Measurements from ENCODE around the gene IYD. TPM values are rescaled to one million over a fixed set of nuclear protein-coding genes. Genes with fewer than 3 reads are reported as not detected.
"Not testable (repeated sequence)": the region's sequence is repeated elsewhere in the genome, so short reads cannot be mapped to it uniquely, and the experiment has no call there.

IYD gene
- polyA plus RNA-seq, 3 donors: 0.04 to 0.12 TPM; not detected in 1

DNA sequence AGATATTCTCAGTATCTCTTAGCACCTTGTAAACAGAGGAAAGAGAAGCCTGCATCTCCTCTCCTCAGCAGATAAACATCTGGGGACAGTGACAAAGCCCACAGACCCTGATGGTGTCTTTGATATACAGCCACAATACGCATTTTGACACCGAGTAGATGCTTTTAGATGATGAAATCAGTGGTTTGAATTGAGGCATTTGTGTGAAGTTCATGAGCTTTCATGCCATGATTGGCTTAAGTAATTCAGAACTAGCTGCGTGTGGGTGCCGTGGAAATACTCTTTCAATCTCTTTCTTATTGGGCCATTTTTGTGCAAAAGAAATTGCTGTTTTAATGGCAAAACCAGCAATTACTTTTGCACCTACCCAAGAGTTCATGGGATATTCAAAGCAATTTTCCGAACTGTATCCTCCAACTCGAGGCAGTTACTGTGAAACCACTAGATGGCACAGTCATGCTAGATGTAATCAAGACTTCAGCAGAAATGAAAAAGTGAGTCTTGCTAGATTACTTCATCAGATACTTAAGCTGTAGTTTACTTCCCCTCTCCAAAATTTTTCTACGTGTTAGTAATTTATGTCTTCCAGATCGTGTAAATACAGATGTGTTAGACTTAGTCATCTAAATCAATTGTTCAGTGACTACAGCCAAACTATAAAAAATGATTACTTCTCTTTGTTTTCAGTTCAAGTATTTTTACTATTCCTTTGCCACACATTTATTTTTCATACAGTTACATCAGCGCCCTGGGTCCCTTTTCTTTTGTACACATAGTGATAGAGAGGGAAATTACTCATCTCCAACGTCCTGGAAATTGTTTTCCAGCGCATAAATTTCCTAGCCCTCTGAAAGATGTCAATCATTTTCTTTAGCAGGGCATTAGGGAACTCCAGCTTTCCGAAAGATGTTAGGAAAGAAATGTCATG is 49.4 kb downstream of the IYD start:
- H3K27ac ChIP-seq (ENCODE audit: low read depth, low read length): no peak overlapping the region
- 5 to 8% (median 6%) methylated on average over 12 of the region's 12 CpGs for WGBS, 3 donors

DNA sequence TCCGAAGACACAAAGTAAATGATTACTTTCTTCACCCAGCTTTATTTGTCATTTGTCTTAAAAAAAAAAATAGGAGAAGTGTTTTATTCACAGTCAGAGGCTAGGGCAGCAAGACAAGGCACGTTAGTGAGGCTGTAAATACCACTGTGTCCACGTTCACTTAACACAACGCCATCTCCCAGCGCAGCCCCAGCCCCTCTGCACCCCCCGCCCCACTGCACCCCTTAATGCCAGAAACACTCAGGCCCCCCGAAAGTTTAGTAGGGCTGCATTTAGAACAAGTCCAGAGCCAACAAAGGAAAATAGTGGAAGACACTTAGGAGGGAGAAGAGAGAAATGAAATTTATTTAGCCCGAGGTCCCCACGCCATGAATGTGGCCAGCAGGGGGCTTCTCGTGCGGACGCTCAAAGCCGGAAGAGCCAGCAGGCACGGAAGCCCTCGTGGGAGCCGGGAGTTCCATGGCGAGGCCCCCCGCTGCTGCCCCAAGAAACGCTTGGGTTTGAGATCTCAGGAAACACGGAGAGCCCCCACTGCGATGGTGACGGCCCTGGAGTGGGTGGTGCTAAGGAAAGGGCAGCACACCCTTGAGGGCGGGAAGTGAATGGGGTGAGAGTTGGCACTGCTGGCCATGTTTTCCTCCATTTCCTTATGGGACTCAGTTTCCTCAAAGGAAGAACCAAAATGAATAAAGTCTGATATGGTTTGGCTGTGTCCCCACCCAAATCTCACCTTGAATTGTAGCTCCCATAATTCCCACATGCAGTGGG is 50.2 kb downstream of the IYD start:
- H3K27ac ChIP-seq (ENCODE audit: low read depth, low read length): no peak overlapping the region
- 5 to 6% (median 5%) methylated on average over 23 of the region's 23 CpGs for WGBS, 3 donors

DNA sequence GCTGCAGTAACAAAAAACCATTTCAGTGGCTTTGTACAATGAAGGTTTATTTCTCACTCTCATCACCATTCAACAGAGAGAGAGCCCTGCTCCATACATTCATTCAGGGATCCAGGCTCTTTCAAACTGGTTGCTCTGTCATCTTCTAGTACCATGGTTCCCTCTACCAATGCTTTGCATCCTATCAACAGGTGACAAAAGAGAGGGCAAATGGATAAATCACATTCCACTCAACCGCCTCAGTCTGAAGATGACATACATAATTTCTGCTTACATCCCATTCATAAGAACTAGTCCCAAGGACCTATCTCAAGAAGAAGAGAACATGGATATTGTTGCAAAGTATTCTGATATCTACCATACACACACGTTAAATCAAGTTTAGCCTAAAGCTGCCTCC is 51.6 kb downstream of the IYD start:
- no peak overlapping the region for H3K27ac ChIP-seq (ENCODE audit: low read depth, low read length)
- 97 to 100% (median 97%) methylated on average over 2 of the region's 2 CpGs for WGBS, 3 donors

- H3K27ac ChIP-seq (ENCODE audit: low read depth, low read length): no peak overlapping the region
- WGBS, 3 donors: 58 to 79% (median 63%) methylated on average over 3 of the region's 3 CpGs
These were observed 52.1 kb downstream of the IYD start for GRCh38 chr6:150420926-150421325.

DNA sequence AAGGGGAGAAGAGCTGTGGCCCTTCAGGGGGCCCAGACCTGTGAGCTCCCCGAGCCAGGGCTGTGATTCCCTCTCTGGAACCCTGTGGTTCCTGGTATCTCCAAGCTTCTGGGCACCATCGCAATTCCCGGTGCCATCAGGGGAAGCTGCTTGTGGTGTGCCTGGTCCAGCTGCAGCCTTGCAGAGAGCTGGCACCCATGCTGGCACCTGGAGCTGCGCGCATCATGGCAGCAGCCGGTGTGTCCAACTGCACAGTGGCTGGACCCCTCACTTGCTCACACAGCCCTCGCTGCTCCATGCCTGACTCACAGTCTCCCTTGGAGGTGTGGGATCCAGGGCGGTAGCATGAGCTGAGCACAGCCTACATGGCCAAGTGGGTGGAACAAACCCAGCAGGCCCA is 56.7 kb downstream of the IYD start:
- H3K27ac ChIP-seq (ENCODE audit: low read depth, low read length): no peak overlapping the region
- WGBS, 3 donors: 92 to 96% (median 95%) methylated on average over 8 of the region's 8 CpGs

DNA sequence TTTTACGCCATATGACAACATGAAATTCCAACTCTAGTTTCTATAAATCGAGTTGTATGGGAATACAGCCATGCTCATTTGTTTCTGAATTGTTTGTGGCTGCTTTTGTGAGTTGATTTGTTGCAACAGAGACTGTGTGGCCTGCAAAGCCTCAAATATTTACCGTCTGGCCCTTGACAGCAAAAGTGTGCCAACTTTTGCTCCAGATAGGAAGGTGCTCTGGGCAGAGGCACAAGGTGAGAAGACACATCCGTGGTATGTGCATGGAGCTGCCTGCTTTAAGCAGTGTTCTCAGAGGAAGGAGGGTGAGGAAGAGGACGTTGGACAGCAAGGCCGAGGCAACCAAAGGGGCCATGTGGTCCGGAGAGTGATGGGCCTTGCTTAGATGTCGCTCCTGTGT is 57.4 kb downstream of the IYD start:
- no peak overlapping the region for H3K27ac ChIP-seq (ENCODE audit: low read depth, low read length)
- 50 to 79% (median 78%) methylated on average over 8 of the region's 8 CpGs for WGBS, 3 donors

GRCh38 chr6:150427037-150427602 is 58.3 kb downstream of the IYD start:
- WGBS, 3 donors: 60 to 80% (median 64%) methylated on average over 6 of the region's 6 CpGs
- no peak overlapping the region for H3K27ac ChIP-seq (ENCODE audit: low read depth, low read length)

DNA sequence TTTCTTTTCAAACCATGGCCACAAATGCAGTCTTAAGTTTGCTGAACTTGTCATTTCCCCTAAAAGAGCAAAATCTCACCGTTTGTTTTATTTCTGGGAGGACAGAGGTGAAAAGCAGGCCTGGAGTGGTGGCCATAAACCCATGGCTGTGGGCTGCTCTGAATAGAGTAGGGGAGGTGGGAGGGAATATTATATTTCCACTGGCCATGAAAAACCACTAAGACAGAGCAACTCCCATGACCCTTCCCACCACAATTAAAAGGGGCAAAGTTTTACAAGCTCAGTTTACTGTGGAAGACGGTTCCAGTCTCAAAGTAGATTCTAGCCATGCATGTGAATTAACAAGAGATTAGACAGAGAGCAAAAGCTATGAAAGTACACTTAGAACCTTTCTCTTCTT is 59.0 kb downstream of the IYD start:
- 85 to 95% (median 93%) methylated on average over 2 of the region's 2 CpGs for WGBS, 3 donors

DNA sequence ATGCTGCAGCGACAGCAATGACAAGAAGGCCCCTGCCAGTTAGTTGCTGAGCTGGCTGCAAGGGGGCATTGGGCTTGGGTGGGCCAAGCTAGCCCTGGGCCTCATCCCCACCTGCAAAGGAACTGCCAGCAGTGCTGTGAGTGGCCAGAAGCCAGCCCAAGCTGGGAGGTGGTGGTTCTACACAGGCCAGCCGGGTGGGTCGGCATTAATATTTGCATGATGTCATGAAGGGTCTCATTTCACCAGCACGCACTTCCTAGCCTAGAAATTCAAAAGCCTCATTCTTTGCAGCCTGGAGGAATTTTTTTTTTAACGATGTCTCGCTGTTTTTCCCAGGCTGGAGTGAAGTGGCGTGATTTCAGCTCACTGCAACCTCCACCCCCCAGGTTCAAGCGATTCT is 62.0 kb downstream of the IYD start:
- H3K27ac ChIP-seq (ENCODE audit: low read depth, low read length): no peak overlapping the region
- WGBS, 3 donors: 89 to 93% (median 91%) methylated on average over 8 of the region's 8 CpGs

More for the DNA sequence above, 59.0 kb downstream of the IYD start:
- H3K27ac ChIP-seq (ENCODE audit: low read depth, low read length): no peak overlapping the region

DNA sequence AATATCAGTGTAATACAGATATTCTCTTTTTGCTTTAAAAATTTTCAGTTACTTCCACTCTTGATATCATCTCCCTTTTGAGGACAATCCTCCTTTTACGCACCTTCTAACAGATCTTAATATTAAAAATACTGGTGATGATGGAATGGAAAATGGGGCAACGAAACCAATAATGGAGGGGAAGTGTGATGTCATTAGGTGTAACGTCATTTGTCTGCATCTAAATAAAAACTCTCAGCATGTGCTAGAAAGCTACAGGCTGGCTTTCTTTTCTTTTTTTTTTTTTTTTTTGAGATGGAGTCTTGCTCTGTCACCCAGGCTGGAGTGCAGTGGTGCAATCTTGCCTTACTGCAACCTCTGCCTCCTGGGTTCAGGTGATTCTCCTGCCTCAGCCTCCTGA is 66.5 kb downstream of the IYD start:
- 89 to 94% (median 92%) methylated on average over 3 of the region's 3 CpGs for WGBS, 3 donors
- no peak overlapping the region for H3K27ac ChIP-seq (ENCODE audit: low read depth, low read length)

DNA sequence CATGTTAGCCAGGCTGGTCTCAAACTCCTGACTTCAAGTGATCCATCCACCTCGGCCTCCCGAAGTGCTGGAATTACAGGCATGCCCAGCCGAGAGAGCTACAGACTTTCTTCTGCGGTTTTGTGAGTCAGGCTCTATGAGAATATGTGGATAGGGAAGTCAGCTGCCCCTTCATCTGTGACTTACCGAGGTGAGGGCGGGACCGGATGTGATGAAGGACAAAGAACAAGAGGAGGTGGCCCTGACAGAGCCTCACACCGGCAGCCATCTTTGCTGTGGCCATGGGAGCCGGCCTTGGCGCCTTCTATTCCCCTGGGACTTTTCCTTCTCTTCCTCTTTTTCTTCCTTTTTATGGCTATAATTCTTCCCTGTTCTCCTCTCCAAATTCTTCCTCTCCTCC is 67.0 kb downstream of the IYD start:
- 72 to 86% (median 80%) methylated on average over 10 of the region's 10 CpGs for WGBS, 3 donors
- no peak overlapping the region for H3K27ac ChIP-seq (ENCODE audit: low read depth, low read length)

DNA sequence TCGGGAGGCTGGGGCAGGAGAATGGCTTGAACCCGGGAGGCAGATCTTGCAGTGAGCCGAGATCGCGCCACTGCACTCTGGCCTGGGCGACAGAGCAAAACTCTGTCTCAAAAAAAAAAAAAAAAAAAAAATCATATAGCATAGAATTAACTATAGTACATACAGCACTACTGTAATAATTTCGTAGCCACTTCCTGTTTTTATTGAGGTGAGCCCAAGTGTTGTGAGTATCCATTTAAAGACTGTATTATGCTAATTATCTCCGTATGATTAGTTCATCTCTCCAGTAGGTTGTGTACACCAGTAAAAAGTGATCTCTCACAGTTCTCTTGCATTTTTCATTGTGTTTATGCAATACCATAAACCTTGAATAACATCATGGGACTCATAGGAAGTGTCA is 70.6 kb downstream of the IYD start:
- WGBS, 3 donors: 91 to 98% (median 92%) methylated on average over 8 of the region's 8 CpGs
- H3K27ac ChIP-seq (ENCODE audit: low read depth, low read length): no peak overlapping the region

GRCh38 chr6:150443621-150444020 is 74.8 kb downstream of the IYD start:
- 44 to 77% (median 64%) methylated on average over 5 of the region's 5 CpGs for WGBS, 3 donors
- H3K27ac ChIP-seq (ENCODE audit: low read depth, low read length): no peak overlapping the region

DNA sequence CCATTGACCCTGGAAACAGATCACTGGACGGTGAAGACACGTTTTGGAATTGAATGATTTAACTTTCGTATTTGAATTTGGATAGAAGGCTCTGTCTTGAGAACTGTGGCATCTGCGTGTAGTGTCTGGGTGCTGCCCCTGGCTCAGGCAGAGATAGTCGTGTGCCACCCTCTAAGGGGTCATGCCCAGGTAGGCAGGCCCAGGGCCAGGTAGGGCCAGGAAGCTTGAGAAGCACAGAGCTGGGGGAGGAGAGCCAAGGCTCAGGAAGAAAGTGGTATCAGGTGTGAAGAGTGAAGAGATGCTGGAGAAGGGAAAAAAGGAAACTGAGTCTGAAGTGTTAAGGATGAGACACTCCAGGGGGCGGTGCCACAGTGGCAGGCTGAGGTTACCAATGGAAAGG is 75.5 kb downstream of the IYD start:
- 75 to 81% (median 76%) methylated on average over 6 of the region's 6 CpGs for WGBS, 3 donors
- H3K27ac ChIP-seq (ENCODE audit: low read depth, low read length): no peak overlapping the region

DNA sequence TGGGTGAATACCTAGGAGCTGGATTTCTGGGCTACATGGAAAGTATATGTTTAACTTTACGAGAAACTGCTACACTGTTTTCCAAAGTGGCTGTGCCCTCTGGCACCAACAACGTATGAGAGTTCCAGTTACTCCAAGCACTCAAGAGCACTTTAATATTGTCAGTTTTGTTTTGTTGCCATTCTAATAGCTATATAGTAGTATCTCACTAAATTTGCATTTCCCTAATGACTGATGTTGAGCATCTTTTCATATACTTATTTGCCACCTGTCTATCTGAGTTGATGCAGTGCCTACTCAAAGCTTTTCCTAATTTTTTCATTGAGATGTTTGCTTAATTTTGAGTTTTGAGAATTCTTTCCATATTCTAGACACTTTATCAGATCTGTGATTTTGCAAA is 76.7 kb downstream of the IYD start:
- WGBS, 3 donors: 89 to 98% (median 96%) methylated on average over 2 of the region's 2 CpGs
- H3K27ac ChIP-seq (ENCODE audit: low read depth, low read length): no peak overlapping the region

- no peak overlapping the region for H3K27ac ChIP-seq (ENCODE audit: low read depth, low read length)
- 84 to 97% (median 92%) methylated on average over 1 of the region's 1 CpG for WGBS, 3 donors
These were observed 79.4 kb downstream of the IYD start for GRCh38 chr6:150448221-150448620.

DNA sequence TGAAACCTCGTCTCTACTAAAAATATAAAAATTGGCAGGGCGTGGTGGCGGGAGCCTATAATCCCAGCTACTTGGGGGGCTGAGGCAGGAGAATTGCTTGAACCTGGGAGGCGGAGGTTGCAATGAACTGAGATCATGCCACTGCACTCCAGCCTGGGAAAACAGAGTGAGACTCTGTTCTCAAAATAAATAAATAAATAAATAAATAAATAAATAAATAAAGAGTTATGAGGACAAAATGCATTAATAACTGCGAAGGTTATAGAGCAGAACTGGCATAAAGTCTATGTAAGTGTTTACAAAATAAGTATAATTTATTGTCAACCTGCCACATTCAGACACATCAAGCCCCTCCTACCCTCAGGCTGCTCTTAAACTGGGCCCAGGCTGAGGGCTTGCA is 80.2 kb downstream of the IYD start:
- not testable (repeated sequence) for H3K27ac ChIP-seq (ENCODE audit: low read depth, low read length)
- 96 to 98% (median 97%) methylated on average over 5 of the region's 5 CpGs for WGBS, 3 donors

DNA sequence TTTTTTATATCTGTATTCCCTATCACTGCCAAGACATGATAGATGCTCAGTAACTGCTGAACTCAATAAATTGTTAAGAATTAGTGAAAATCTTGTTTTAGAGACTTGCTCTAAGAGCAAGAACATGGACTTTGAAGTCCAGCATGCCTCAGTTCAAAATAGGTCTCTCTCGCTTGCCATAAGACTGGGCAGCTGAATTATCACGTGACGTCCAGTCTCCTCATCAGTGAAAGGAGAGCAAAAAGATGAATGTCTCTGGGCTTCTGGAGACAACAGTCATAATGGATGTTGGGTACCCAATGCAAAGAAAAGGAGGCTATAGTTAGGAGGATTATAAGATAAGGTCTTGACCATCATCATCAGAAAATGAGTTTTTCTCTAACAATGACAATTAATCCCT is 82.1 kb downstream of the IYD start:
- no peak overlapping the region for H3K27ac ChIP-seq (ENCODE audit: low read depth, low read length)
- 93 to 96% (median 94%) methylated on average over 3 of the region's 3 CpGs for WGBS, 3 donors

DNA sequence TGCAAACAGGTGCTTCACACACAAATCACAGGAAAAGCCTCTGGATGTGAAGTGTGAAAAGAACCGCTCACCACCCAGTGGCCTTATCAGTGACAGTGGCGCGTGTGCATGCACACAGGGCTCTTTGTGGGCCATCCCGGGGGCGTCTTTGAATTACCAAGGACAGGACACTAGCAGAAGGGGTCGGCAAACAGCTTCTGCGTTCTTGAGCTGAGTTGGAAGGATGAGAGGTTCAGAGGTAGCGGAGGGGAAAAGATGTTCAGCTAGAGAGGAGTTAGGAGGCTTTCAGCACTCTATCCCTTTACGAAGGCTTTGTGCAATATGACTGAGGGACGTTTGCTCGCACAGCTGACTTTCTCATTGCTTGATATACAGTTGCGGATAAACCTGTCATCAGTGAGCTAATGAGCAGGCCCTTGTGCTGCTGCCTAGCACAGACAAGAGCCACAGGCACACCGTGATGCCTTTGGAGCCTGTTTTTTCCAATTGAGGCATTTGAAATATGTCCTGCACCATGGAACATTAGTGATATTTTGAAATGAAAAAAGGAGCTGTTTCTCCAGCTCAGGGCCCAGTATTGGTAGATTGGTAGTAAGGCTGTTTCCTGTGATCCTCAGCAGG is 83.1 kb downstream of the IYD start:
- 71 to 94% (median 93%) methylated on average over 13 of the region's 13 CpGs for WGBS, 3 donors
- no peak overlapping the region for H3K27ac ChIP-seq (ENCODE audit: low read depth, low read length)

All from adipose tissue (tissue), 3 donors.